HG03025 (cell line): ENCODE data around the gene EVC.

Source experiments
- ATAC-seq: cut with Tn5 transposase; IDR thresholded peaks from one replicate; pipeline ENCODE4 v1.9.1; 2021; ENCODE audit warnings: mild to moderate bottlenecking, moderate library complexity; ENCODE audit not compliant: unreplicated experiment, low FRiP score

EVC gene

DNA sequence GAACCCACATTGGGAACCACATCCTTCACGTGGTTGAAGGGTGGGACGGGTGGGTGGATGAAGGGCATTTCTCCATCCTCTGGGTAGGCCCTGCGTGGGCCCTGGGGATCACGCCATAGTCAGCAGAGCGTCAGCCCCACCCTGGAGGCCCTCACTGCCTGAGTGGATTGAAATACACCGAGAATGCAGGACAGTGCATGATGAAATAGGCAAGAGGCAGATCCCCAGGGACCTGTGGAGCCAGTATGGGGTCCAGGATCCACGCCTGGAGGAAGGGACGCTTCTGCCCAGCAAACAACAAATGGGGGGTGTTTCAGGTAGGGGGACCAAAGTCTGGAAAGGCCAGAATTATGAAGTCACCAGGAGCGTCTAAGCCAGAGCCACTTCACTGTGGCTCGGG, 19.4 kb downstream of the EVC start:
- no peak for ATAC-seq

DNA sequence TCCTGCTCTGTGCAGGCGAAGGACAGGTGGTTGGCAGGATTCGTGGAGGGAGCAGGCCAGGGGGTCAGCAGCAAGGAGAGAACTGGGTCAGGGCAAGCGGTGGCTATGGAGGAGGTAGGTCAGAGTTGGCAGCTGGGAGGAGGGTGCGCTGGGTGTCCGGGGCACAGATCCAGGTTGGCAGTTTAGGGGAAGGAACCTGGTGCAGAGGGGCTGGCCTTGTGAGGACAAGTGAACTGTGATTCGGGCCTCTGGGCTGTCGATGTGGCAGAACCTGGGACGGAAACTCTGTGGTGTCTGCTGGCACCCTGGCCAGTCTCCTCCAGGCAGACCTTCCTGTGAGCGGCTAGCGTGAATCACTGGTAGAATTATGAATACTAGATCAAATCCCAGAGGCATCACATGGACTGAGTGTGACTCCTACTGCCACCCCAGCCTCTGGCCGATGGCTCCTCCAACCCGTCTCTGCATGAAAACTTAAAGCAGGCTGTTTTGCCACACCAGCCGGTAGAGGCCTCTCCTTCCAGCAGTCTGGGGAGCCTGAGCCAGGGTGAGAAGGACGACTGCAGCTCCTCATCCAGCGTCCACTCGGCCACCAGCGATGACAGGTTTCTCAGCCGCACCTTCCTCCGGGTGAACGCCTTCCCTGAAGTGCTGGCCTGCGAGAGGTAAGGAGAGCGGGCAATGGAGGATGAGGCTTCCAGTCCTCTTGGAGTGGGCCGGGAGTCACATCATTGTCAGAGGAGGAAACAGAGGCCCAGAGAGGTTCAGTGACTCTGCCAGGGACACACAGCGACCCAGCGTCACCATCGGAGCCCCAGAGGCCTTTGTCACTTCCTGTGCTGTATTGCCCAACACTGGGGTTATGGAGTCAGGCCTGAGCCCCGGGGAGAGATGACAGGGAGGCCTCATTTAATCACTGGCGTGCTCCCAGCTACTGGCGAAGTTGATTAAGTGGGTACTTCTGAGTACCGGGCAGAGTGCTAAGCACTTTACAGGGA, 20.3 kb downstream of the EVC start:
- no peak for ATAC-seq

DNA sequence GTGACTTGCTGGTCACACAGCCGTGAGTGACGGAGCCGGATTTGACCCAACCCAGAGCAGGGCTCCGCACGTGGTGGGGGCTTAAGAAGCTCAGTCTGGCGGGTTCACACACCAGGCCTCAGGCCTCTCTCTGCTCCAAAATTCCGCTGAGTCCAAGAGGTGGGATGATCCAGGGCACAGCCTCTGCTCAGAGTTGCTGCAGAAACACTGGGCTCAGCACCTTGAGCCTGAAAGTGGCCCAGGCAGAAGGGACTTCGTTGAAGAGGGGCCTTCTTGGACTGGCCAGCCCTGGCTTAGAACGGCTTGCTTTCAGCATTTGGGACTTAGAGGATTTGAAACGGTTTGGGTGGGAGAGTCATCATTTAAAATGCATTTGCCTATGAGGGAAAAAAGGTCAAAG, 21.2 kb downstream of the EVC start:
- no peak for ATAC-seq

DNA sequence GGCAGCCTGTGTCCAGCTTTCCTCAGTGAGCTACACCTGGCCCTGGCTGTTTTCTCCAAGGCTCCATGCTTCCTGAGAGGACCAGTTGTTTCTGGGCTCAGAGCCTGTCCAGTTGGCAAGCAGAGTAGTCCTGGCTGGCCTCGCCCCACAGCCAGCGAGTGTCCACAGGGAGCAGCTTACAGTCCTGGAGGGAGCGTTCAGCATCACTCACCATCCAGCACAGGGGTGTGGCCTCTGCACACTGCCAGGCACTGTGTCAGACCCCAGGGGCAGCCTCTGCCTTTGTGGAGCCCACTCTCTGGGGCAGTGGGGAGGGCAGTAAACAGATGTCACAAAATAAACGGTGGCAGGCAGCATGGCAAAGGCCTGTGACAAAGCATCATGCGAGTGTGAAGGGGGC, 23.9 kb downstream of the EVC start:
- ATAC-seq: no peak

DNA sequence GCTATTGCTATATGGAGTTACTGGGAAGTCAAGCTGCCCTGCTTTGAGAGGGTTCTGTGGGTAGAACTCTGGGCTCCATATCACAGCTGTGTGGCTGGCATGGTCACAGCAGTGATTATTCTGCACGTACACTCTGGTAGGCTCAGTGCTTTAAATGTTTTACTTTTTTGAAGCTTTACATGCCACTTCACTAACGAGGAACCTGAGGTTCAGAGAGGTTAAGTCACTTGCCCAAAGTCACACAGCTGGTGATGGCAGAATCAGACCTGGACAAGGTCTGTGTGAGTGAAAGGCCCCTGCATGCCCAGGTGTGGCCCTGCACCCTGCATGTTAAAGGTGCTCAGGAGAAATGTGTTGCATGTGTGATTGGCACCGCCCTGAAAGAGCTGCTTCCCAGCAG, 24.5 kb downstream of the EVC start:
- no peak for ATAC-seq

DNA sequence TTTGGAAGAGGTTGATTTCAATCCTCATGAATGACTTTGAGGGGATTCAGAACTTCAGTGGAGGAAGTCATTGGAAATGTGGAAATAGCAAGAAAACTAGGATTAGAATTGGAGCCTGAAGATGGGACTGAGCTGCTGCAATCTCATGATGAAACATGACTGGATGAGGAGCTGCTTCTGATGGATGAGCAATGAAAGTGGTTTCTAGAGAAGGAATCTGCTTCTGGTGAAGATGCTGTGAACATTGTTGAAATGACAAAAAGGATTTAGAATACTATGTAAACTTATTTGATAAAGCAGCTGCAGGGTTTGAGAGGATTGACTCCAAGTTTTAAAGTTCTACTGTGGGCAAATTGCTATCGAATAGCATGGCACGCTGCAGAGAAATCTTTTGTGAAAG, 27.1 kb downstream of the EVC start:
- ATAC-seq: no peak

DNA sequence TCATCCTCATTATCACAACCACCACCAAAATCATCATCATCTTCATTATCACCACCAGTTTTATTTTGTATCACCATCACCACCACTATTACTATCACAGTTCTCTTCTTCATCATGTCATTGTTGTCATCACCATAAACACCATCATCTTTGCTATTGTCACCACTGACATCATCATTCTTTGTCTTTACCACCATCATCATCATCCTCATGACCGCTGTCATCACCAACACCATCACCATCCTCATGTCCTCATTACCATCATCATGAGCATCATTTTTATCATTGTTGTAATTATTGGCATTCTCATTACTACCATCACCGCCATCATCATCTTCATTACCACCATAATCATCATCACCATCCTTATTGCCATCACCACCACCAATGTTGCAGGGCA, 31.4 kb downstream of the EVC start:
- no peak for ATAC-seq

DNA sequence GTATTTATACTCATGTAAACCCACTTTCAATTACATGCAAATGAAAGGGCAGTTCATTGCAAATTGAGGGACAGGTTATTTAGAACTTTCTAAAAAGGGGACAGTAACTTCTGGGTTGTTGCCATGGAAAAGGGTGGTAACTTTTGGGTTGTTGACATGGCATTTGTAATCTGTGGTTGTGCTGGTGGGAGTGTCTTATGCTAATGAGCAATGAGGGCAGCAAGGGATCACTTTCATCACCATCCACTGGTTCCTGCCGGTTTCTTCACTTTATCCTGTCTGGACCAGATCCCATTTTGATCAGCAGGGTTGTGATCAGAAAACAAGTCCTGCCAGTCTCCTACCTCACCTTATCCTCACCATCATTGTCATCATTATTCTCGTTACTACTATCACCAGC, 32.0 kb downstream of the EVC start:
- ATAC-seq: no peak

DNA sequence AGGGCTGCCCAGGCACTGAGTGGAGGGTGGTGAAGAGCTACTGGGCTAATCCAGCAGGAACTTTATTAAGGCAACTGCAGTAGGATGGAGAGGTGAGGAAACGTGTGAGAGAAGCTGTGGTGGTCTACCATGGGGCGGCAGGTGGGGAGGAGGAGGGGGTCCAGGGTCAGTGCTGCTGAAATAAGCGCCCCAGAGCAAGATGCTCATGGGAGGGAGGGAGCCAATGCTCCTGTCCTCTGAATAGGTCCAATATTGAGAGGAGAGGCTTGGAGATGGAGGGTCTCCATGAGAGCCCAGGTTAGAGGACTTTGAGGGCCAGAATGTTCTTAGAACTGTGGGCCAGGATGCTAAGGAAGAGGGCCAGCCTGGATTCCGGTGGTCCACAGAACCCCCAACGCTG, 35.2 kb downstream of the EVC start:
- no peak for ATAC-seq

DNA sequence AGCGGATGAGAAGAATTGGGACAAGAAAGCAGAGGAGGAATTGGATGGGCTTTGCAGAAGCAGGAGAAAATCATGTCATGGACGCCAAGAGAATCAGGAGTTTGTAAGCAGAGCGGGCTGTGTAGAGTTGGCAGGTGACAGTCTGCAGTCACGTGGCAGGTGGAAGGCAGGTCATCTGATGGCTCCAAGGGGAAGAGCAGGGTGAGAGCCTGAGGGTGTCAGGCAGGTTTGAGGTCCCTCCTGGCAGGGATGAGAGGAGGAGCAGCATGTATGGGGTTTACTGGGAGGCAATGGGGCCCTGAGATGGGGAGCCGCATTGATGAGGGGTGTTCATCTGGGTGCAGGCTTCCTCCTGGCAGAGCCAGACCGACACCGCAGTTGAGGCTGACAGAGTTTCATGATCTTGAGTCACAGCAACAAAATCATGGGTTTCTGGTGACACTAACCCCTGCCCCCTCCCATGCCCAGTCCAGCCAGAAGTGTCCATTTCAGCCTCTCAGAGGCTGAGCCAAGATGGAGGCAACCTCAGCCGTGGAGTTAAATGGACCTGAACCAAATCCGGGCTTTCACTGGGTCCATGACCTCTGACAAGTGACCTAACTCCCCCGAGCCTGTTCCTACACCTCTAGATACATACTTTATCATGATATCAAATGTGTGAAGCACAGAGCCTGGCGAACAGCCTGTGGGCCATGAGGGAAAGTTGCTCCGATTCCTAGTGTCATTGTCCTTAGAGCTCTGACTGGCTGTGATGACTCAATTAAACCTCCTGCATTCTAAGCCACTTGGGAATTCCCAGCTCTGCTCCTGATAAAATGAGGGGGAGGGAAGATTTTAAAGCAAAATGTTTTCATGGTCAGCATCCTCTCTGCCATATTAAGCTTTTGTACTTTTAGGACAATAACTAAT, 36.1 kb downstream of the EVC start:
- no peak for ATAC-seq

DNA sequence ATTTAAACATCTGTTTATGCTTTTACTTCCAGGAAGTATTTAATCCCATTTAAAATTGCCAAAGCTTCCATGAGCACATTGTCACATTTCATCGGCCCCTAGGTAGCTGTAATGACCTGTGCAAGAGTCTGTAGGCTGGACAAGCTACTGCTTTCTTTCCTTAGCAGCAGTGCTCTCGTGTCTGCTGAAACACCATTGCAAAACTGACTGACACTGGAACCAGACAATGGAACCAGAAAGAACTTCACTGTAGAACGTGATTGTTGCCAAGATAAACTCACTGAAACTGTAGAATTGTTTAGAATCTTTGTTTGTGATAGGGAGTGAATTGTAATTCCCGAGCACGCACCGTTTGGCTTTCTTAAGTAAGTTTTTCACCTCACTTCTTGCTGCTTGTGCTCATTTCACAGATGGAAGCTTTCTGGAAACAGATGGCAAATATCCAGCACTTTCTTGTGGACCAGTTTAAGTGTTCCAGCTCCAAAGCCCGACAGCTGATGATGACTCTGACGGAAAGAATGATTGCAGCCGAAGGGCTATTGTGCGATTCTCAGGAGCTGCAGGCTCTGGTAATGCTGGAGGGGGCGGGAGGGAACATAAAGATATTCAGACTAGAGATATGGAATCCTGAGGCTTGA, 36.9 kb downstream of the EVC start:
- no peak for ATAC-seq

DNA sequence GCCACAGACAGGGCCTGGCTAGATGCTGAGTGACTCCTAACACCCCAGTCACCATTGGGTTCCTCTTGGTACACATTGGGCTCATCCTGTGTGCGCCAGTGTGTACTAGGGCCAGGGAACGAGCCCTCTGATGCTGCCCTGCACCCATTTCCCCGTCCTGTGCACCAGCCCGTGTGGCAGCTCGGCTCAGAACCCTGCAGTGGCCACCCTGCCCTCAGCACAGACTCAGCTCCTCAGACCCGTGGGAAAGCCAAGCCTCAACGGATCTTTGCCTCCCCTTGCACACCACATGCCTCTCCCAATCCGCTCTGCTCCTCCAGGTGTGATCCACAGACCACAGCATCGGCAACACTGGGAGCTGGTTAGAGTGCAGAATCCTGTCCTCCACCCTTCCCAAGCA, 38.6 kb downstream of the EVC start:
- ATAC-seq: no peak

DNA sequence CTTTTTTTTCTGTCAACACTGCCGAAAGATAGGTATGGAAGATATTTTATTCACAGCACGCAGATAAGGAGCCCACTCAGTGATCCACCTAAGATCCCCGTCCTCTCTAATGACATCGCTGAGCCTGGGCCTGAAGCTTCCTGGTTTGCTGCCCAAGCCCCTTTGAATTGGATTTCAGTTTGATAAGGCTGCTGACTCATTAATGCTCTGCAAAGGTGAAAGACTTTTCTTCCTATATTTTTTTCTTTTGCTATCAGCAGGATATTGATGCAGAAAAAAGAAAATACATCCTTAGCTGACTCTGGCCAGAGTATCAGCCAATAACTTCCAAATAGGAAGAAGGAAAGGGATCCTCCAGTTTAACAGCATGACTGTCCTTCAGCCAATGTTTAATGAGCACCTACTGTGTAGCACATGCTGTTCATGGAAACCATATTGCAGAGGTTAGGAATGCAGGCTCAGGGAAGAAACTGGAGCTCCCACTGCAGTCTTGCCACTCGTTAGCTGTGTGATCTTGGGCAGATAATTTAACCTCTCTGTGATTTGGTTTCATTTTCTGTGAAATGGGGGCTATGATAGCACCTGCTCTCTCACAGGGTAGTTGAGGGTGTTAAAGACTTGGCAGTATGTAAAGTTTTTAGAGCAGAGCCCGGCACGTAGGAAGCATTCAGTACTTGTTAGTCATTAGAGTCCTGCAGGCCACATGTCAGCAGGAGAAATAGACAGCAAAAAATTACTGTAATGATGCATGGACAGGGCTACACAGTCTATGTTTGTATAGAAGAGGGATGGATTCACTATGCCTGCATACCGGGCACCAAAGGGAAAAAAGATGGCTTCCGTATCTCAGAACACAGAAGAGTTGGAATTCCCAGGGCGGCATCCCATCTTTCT, 39.3 kb downstream of the EVC start:
- no peak for ATAC-seq

DNA sequence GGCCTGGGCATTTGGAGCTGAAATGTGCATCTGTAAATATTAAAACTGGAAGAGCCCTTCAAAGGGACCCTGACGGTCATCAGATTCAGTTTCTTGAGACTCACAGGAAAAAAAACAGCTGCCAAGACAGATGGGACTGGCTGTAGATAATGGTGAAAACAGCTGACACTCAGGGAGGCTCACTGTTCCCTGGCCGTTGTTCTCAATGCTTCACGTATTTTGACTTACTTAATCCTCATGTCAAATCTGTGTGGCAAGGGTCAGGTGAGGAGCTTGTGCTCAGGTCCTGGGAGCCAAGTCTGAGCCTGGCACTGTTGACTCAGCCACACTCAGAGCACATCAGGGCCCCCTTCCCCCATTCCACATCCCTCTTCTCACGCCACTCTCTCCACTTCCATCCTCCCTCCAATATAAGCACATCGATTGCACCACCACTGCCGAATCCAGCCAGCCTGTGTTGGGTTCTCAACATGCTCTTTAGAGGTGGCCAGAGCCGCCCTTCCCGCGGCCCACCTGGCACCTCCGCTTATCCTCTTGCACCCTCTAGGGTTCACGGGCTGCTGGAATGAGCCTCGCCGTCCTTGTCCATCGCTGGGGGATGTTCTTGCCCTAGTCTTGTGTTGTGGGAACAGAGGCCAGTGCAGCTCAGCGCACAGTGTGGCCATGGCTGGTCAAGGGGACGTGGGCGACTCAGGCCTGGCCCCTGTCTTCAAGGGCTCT, 40.1 kb downstream of the EVC start:
- no peak for ATAC-seq

DNA sequence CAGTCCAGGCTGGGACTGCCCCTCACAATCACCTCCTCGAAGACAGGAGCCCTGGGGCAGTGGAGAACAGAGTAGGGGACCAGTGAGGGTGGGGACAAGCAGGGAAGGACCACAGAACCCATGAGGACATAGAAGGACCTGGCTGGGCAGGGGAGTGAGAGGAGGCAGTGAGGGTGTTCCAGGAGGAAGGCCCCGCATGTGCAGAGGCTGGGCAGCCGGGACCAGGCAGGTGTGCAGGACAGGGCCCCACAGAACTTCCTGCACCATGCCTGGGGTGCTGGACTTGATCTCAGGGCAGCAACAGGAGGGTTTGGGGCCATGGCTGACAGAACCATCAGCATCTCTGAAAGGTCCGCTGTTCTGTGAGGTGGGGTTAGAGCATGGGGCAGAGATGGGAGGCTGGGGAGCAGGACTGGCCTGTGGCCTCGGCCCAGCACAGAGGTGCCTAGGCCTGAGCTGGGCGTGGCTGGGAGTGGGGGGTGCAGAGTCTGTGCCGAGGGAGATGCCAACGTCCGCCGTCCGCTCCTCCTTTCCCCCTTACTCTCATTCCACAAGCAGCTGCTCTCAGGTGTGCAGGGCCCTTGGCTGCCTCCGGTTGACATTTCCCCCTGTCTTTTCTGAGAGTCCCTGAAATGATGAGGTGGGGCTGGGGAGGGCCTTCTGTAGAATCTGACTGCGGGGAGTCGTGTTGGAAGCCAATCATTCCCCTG, 40.8 kb downstream of the EVC start:
- no peak for ATAC-seq

DNA sequence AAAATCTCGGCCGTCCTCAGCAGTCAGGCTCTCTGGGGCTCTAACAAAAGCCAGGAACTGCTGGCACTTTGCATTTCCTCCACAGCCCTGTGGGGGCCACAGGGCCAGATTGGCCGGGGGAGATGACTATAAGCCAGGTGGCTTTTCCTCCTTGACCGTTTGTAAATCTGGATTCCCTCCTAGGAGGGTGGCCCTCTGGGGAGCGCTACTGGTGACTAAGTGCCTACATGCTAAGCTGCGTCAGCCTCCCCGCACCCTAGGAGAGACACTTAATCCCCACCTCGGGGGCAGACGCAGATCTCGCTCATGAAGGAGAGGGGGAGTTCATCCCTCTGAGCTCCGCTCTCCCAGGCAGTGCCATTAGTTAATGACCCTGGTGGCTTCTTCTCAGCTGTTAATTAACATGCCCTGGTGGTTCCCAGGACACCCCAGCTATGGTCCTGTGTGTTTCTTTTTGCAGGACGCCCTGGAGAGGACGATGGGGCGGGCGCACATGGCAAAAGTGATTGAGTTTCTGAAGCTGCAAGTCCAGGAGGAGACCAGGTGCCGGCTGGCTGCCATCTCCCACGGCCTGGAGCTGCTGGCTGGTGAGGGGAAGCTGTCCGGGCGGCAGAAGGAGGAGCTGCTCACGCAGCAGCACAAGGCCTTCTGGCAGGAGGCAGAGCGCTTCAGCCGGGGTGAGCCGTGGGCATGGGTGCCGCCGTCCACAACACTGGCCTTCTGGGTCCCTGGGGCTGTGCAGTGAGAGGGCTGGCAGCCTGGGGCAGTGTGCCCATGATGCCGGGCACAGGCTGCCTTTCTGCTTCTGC, 41.6 kb downstream of the EVC start:
- no peak for ATAC-seq

DNA sequence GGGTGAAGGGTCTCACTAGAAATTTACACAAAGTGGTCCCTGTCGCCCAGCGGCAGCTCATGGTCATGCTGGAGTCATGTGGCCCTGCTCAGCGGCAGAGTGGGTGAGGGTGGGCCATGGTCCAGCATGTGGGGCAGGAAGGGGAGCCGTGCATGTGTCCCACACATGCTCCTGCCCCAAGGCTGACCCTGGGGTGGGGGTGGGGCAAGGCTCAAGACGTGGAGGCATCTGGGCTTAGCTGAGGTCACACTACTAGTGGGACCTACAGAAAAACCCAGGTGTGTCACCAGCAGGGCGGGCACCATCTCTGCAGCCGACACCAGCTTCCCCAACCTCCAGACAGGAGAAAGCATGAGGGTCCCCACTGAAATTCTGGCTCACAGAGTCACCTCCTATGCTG, 42.4 kb downstream of the EVC start:
- ATAC-seq: no peak
